CD4-positive, alpha-beta T cell treated with Interleukin-6 for 4 hours (primary cell): ENCODE results near the gene S100P.

Source experiments
- DNase-seq: peaks from one replicate; pipeline ENCODE4 v3.0.0-alpha.2; 2020; ENCODE audit warnings: mixed read lengths

S100P gene

DNA sequence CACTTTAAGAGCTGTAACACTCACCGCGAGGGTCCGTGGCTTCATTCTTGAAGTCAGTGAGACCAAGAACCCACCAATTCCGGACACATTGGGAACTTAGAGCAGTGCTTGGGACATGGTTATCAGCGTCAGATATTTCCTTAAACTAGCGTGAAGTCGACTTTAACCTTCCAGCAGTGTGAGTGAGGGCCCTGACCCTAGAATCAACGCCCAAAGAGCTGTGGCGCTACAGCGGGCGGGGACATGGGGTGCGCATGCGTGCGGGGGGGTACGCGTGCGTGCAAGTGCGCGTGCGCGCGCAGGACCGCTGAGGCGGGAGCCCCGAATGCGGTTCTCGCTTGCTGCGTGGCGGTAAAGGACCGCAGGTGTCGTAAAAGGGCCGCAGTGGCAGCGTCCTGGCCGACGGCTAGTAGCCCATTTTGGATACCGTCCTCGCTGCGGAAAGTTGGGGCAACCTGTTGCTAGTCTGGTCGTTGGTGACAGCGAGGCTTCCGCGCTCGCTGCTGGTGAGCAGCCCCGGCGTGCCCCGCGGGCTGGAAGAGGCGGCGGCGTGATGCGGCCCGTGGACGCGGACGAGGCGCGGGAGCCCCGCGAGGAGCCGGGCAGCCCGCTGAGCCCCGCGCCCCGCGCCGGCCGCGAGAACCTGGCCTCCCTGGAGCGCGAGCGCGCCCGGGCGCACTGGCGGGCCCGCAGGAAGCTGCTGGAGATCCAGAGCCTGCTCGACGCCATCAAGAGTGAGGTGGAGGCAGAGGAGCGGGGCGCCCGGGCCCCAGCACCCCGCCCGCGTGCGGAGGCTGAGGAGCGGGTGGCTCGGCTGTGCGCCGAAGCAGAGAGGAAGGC lies 19.8 kb upstream of the S100P start:
- DNase-seq, result peak; percentile 94

DNA sequence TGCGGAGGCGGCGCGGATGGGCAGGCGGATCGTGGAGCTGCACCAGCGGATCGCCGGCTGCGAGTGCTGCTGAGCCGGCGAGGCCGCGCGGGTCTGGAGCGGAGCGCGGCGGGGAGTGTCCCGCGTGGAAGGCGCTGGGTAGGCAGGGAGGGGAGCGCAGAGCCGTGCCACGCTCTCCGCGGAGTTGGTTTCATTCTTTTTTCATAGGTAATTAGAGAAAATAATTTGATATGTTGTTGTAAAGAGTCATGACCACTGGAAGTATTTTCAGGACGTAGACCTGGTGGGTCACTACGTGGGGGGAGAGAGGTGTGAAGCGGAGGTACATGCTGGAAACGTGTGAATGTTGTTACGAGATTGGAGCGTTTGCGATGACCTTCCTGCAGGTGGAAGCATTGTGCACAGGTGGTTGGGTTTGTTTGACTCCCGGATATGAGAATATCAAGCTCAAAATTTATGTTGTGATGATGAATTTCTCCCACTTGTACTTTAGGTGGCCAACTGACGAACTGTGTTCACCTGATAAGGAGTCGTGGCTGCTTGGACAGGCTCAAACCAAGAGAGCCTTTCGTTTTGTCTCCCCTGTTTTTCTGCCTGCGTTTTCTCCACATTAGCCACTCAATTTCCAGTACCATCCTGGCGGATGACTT lies 19.1 kb upstream of the S100P start:
- DNase-seq, result peak; percentile 76

DNA sequence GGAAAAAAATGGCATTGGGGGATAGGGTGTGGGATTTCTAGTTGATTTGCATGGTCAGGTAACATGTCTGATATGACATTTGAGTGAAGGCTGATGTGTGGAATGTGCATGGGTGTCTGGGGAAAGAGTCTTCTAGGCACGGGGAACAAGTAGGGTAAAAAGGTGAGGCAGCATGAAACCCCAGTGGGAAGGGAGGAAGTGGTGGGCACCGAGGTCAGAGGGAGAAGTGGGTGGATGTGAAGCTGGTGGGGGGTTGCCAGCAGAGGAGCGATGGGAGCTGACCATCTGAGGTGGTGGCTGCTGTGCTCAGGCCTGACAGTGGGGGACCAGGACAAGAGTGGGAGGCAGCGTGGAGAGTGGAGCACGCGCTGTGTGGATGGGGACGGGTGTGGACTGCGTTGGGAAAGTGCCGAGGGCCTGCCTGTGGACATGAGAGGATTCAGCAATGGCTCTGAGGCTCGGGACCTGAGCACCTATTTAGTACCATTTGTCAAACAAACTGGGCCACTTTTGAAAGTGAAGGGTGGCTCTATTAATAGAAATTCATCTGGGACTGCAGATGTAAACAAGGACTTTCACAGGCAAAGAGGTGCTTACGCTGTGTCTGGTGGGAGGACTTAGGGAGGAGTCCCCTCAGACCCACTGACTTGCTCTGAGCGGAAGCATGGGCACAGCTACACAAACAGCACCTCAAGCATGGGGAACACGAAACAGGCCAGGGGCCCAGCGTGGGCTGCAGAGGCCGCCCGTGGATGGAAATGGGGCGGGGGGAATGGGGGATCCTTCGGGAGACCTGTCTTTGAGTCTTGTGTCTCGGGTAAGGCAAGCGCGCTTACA lies 16.7 kb upstream of the S100P start:
- DNase-seq, result no peak

DNA sequence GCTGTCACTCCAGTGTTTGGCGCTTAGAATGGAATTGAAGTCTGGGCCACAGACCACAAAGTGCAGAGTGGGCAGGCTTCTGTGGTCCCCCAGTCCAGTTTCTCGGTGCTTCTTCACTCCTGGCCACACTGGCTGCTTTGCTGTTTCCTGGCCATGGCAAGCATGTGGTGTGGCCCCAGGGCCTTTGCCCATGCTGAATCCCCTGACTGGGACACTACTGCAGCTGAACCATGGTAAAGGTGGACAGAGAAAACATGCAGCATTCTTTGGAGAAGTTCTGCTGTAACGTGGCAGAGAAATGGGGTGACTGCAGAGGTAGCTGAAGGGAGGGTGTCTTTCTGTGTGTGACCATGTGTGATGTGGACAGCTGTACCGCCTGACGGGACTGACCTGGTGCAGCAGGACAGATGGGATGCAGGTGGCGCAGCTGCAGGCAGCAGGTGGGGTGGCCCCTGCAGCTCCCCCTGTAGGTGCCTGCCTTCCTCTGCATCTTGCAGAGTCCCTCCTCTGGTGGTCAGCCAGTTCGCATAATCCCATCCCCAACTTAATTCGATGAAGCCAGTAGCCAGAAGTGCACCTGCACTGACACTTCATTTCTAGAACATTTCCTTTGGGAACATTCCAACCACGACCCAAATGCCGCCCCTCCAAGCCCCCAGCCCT lies 13.2 kb upstream of the S100P start:
- DNase-seq, result no peak

DNA sequence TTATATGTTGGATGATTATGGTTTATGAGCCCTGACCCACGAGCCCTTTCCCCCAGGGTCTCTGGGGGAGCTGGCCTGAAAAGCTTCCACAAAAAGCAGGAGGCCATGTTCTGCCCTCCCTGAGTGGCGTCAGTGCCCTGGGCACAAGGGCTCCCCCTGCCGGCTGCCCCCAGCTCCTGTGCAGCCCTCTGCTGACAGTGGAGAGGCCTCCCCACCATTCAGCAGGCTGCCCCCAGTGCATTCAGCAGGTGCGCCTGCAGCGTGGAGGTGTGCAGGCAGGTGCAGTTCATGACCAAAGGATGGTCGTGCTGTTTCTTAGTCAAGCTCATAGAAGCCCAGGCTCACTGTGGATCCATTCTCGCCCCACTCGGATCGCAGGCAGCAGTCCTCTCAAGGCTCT lies 12.5 kb upstream of the S100P start:
- no peak for DNase-seq

DNA sequence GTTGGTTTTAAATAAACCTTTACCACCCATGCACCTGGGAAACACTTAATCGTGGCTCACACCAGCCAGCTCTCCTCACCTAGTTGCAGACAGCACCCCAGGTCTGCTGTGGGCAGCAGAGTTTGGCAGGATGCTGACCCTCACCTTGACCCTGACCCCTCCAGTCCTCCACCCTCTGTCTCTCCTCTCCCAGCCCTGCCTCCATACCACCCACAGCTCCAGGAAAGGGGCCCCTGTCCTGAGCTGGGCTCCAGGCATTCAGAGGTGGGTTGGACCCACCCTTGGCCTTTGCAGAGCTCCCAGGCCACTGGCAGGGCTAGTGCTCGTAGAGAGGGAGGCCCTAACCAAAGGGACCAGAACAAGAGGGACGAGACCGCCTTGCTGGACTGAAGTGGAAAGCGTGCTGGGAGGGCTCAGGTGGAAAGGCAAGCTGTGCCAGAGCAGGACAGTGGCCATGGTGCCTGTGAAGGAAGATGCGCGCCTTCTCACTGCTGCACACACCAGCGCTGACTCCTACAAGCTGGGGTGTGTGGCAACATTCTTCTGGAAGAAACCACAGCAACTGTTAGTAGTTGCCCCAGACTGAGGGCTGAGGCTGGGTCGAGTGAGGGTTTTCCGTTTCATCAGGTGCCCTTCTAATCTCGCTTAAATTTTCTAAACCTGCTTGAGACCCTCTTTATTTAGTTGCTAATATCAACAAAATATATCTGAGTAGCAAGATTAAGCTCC lies 10.7 kb upstream of the S100P start:
- DNase-seq, result no peak

DNA sequence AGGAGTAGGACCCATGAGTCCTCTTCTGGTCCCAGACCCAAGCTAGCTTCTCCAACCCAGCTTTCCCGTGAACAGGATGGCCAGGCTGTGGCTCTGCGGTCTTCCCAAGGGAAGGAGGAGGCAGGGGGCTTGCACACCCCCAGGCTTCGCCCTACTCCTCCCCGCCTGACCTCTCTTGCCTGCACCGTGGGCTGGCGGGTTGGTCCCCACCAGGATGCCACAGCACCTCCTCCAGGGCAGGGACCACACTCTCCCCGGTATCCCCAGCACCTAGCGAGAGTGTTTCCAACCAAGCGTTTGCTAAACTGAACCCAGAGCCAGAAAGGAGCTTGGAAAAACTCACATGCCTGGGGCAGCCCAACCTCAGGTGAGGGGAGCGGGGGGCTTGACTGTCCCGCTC lies 9.0 kb upstream of the S100P start:
- DNase-seq, result no peak

DNA sequence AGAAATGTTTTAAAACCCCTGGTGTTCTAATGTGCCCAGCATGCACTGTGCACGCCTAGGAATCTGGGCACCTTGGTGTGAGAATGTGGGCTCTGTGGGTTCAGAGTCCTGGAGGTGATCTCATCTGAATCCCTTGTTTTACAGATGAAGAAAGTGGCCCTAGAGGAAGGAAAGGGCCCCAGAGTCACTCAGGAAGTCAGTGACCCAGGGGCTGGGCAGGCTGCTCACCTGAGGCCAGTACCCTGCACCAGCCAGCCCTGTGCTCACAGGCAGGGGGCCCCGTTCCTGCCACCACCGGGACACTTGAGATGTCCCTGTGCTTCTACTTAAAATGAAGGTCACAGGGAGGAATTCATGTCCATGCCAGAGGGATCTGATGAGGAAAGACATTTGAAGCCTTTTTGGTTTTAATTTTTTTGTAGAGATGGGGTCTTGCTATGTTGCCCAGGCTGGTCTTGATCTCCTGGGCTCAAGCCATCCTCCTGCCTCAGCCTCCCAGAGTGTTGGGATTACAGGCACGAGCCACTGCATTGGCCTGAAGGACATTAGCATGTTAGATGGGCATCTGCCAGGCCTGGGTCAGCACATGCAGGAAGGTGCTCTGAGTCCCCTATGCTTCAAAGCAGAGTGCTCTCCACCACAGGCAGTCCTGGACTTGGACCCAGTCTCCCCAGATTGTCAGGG lies 7.4 kb upstream of the S100P start:
- DNase-seq, result no peak

DNA sequence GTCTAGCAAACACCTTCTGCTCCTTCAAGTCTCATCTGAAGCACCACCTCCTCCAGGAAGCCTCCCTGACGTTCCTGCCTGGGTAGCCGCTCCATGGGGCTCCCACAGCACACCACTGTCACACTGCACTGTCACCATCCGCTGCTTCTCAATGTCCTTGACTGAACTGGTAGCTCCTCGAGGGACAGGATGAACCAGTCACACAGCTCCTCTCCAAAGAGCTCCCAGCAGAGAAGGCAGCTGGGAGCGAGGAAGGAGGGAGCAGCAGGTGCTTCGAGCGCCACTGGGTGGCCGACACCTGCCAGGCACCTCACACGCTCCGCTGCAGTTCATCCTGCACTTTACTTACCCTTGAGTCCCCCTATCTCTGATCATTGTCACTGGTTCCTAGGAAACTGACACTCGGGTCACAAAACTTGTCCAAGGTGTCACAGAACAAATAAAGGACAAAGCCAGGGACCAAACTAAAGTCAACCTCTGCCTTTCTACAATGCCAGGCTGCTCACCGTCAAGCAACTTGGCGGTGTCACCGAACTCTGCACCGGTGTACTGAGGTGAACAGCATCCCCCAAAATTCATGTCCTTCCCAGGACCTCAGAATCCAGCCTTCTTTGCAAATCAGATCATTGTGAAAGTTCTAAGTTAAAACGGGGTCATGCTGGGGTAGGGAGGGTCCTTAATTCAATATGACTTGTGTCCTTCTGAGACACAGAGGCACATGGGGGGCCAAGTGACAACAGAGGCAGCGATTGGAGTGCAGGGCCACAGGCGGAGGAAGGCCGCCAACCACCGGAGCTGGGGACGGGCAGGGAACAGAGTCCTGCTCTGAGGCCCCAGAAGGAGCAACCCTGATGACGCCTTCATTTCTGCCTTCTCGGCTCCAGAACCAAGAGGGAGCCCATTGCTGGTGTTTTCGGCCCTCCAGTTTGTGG lies 5.5 kb upstream of the S100P start:
- no peak for DNase-seq

DNA sequence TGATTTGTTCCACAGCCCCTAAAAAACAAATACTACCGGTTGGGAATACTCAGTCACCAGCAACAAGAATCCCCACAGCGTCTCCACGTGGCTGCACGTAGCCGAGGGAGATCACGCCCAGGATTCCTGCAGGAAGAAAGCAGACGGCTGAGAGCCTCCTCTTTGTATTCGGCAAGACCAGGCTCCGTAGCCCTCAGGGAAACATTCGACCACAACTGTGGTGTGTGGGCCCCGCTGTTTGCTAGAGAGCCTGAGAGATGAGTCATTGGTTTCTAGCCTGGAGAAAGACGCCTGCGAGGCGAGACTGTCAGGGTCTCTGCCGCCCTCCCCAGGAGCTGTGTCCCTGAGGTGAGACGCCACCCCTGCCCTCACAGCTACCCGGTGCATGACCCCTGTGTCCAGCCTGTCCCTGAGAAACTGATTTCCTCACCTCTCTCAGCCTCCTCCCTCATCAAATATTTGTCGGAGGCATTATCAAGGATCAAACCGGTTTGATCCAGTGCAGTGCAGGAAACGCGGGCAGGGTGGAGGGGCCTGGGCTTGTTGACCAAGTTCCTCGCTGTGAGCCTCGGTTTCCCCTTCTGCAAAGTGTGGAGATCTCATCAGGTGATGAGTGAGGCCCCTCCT lies 4.7 kb upstream of the S100P start:
- peak; percentile 81 for DNase-seq

DNA sequence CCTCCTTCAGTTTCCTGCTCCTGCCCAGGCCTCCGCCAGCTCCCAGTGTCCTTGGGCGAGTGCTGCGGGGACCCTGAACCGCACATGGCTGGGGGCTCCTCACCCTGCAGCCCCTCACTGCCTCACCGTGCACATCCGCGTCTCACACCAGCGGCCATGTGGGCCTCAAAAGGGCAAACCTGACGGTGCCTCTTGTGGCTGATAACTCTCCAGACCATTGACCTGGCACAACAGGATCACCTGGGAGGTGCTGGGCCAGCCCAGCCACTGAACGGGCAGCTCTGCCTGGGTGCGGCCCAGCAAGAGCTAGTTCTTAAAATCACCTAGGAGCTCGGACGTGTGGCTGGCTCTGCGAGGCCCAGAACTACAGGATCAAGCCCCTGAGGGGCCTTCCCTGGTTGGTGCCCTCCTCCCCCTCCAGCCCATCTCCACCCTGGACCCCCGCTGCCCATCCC lies 4.1 kb upstream of the S100P start:
- no peak for DNase-seq

DNA sequence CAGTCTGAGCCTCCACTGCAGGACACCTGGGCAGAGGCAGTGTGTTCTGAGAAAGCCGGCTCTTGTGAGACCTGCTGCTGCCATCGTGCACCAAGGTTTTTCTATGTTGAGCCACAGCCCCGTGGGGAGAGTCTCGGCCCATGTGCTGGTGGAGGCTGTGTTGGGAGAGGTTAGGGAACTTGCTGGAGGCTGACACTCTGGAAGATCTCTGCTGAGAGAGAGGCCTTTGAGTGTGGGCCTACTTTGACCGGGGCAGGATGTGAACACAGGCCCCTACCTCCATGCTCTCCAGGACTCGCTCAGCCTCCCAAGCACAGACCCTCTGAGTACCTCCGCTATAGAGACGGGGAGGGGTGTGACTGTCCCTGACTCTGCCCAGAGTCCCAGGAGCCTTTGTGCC lies 1.3 kb upstream of the S100P start:
- DNase-seq, result no peak

DNA sequence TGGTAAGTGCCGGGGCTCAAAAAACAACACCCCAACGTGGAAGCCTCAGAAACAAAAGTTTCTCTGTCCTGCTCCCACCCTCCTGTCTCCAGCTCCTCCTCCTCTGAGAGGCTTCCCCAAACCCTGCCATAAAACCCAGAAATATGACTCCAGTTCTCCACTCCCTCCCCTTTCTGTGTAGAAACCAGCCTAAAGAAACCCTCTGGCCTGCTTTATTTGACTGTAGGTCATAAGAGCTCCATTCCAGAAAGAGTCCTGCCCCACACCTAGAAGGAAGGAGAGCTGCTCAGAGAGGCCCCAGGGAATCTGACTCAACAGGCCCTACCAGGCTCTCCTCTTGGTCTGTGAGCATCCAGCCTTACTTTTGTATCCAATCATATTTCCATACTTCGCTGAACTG lies 872 bp upstream of the S100P start:
- DNase-seq, result no peak

DNA sequence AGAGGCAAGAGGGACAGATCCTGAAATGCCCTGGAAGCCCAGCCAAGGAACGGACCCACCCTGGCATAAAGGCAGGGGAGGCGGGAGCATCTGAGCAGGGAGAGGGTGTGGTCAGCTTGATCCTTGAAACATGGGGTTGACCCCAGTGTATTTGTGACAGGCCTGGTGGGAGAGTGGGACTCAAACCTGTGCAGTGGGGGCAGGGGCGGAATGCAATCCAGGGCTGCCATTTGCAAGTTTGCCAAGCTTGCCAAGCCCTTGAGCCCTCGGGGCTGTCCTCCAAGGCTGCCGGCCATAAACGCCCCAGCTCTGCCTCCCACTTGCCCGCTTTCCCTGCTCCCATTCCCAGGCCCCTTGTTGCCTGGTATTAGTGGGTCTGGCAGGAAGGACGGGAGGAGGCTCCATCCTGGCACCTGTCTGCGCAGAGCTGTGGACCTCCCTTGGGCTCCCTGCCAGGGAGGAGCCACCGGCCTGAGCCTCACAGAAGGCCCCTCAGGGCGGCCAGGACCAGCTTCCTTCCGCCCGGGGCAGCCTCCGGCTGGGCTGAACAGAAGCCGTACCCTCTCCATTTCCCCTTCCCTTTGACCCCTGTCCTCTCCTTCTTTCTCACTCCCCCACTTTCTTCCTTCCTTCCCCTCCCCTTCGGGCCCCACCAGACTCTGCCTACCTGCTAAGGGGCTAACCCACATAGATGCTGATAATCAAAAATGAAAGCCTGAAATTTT lies 661 bp downstream of the S100P start:
- DNase-seq, result peak; percentile 71

DNA sequence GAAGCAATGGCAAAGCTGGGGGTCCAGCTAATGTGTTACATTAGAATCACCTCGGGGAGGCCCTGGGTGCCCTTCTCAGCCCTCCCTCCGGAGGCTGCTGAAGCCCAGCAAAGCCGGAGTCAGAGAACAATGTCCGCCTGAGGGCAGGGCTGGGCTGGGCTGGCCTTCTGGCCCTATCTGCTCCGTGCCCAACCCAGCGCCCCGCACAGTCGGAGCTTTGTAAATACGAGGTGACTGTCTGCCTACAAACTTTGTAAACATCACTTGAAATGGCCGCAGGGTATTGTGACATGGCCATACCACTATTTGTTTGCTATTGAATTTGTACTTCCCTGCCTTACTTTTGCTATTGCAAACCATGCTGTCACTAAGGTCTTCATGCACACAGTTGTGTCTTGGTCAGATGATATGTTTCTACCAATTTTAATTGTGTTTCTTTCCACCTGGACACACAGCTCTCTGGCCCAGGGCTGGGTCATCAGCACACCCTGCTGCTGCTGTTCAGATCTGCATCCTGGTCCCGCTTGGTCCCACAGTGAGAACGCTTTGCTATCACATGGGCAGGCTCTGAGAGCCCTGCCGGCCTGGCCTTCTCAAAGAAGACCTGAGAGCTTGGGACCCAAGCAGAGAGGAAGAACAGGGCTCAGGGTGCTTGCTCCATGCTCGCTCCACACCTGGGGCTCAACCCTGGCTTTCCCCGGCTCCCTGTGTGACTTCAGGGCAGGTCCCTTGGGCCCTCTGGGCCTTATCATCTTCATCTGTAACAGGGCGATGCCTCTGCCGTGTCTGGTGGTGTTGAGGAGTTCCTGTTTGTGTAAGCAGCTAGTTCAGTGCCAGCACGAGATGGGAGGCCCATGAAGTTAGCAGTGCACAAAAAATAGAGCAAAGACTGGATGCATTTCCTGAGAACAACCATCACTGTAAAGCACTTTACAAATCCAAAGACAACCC lies 2.3 kb downstream of the S100P start:
- peak; percentile 80 for DNase-seq

DNA sequence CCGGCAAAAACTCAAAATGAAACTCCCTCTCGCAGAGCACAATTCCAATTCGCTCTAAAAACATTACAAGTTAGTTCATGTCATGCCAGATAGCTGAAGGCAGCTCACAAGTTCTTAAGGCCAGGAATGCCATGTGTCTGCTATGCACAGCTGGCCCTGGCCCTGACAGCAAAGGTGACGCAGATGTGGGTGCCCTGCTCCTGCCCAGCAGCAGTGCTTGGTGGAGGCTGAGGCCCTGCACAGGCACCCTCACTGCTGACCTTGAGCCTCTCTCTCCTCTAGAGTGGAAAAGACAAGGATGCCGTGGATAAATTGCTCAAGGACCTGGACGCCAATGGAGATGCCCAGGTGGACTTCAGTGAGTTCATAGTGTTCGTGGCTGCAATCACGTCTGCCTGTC lies 2.9 kb downstream of the S100P start:
- no peak for DNase-seq

DNA sequence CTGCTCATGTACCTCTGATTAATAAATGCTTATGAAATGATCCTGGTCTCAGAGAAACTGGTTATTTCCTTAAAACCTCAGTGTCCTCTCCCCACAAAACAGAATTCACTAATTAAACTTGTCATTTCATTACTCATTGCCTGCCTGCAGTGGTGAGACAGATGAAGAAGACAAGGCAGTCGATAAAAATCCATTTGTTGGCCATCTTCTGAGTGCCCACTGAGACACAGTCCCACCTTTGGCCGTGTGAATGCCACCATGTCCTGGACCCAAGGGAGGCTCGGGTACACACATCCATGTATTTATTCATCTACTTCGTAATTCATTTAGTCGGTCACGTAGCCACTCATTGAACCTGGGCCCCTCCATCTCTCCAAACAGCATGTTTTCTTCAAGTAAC lies 3.5 kb downstream of the S100P start:
- DNase-seq, result no peak

DNA sequence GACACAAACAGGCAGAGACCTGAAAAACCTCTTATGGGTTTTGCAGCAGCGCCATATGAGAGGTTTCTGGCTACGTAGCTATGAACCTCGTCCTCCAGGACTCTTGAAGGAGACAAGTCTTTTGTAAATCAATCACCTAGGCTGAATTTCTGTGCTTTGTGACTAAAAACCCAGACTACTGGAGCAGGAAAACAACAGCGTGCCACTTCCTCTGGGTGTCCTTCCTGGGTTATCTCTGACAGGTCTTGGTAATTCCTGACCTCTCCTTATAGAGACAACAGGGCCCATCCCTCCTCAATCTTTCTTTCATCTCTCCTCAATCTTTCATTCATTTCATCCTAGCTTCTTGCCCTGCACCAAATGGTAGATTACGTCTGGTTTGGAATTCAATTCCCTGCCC lies 5.7 kb downstream of the S100P start:
- peak; percentile 50 for DNase-seq
